Prostate gland (tissue), 2 donors: ENCODE measurements around the gene ACTN1. TPM values are rescaled to one million over a fixed set of nuclear protein-coding genes. Genes with fewer than 3 reads are reported as not detected.

Source experiments
- DNase-seq: peaks from one replicate; pipeline ENCODE4 v3.0.0-alpha.2; 2019; ENCODE audit warnings: low spot score
- H3K27ac ChIP-seq, 2 donors: fragments of 200-600 bp; sonication (generic); 2 replicates each; pipeline ENCODE4 v1.5.1; 2017 to 2019
- H3K27me3 ChIP-seq: fragments of 200-600 bp; sonication (generic); replicated peaks from 2 replicates; pipeline ENCODE4 v1.5.1; 2019; ENCODE audit not compliant: insufficient read depth
- H3K36me3 ChIP-seq, 2 donors: fragments of 200-600 bp; sonication (generic); 1 replicate in 1 of 2; 2 replicates in 1 of 2; pipeline versions ENCODE4 v1.5.1 to v1.8.1; 2017 to 2019
- H3K4me1 ChIP-seq: fragments of 200-600 bp; sonication (generic); replicated peaks from 2 replicates; pipeline ENCODE4 v1.5.1; 2019
- H3K4me3 ChIP-seq, 2 donors: fragments of 200-600 bp; sonication (generic); 2 replicates each; pipeline ENCODE4 v1.5.1; 2017 to 2019
- H3K9me3 ChIP-seq: fragments of 200-600 bp; sonication (generic); 2 replicates; pipeline ENCODE4 v1.5.1; 2017
- CTCF ChIP-seq, 4 experiments: fragments of 200-600 bp in 2 of 4; fragments of 450-650 bp in 2 of 4; sonication (generic) in 2 of 4; IDR thresholded peaks; 1 replicate in 3 of 4; 2 replicates in 1 of 4; pipeline ENCODE4 v1.5.1; 2016 to 2019; ENCODE audit warnings: antibody characterized with exemption in 4 of 4, mild to moderate bottlenecking in 2 of 4, moderate library complexity in 2 of 4
- POLR2A ChIP-seq: fragments of 450-650 bp; IDR thresholded peaks from one replicate; pipeline ENCODE4 v1.6.1; 2016; ENCODE audit warnings: antibody characterized with exemption, mild to moderate bottlenecking
- POLR2AphosphoS5 ChIP-seq: sonication (generic); formaldehyde crosslinking; IDR thresholded peaks from one replicate; pipeline ENCODE4 v1.6.1; 2017; ENCODE audit warnings: antibody characterized with exemption
- WGBS: methylation state at CpG from one replicate; pipeline ENCODE4 v1.1.5; 2018; 5-methylcytosine and 5-hydroxymethylcytosine counted together
- intact Hi-C: fragments of 100-400 bp; cut with DNase I; formaldehyde crosslinking; loops from one replicate; pipeline ENCODE4 v1.14.2; 2022
- total RNA-seq, 2 donors: library from RNA; depleted of rRNA; stranded (reverse); fragments of >200 nt; gene quantifications; one replicate each; pipeline ENCODE4 v1.1.0, GENCODE V29; 2016

Gene ACTN1
- total RNA-seq, 2 donors from 2014 or later = 197 to 240 TPM

- no peaks in the 10 kb centered on the region for H3K27me3 ChIP-seq
- H3K4me3 ChIP-seq = no peak overlapping the region
- no peak for DNase-seq
- TF ChIP-seq CTCF (IDR thresholded peaks at IDR 0.05) (no peak), POLR2AphosphoS5 (no peak), POLR2A (no peak)
- intact Hi-C loops = no loop called here
- H3K9me3 ChIP-seq = no peaks in the 10 kb centered on the region
- H3K4me1 ChIP-seq = no peaks in the 10 kb centered on the region
- 96% methylated on average over 9 of the region's 10 CpGs for WGBS
- H3K27ac ChIP-seq = no peak overlapping the region
- H3K36me3 ChIP-seq = peaks cover 19 to 29% of the 10 kb centered on the region in 2 donors
These were observed 96.9 kb downstream of the ACTN1 start for GRCh38 chr14:68882235-68882634.

- Histone ChIP-seq H3K9me3 (no peaks in the 10 kb centered on the region), H3K4me3 (no peak overlapping the region), H3K36me3 (peaks cover 19 to 33% of the 10 kb centered on the region in 2 donors), H3K27ac (no peak overlapping the region), H3K27me3 (no peaks in the 10 kb centered on the region), H3K4me1 (no peaks in the 10 kb centered on the region)
- WGBS = 92% methylated on average over 2 of the region's 2 CpGs
- intact Hi-C loops = no loop called here
- TF ChIP-seq CTCF (IDR thresholded peaks at IDR 0.05) = no peak
- TF ChIP-seq POLR2AphosphoS5 = no peak
- TF ChIP-seq POLR2A = no peak
- no peak for DNase-seq
These were observed 97.7 kb downstream of the ACTN1 start for GRCh38 chr14:68881396-68881795.

GRCh38 chr14:68880581-68881105, 98.5 kb downstream of the ACTN1 start:
- Histone ChIP-seq H3K9me3 (no peaks in the 10 kb centered on the region), H3K27me3 (no peaks in the 10 kb centered on the region), H3K4me1 (no peaks in the 10 kb centered on the region), H3K27ac (no peak overlapping the region), H3K36me3 (peaks cover 19 to 33% of the 10 kb centered on the region in 2 donors), H3K4me3 (no peak overlapping the region)
- intact Hi-C loops = no loop called here
- TF ChIP-seq POLR2A = no peak
- no peak for TF ChIP-seq CTCF (IDR thresholded peaks at IDR 0.05)
- no peak for TF ChIP-seq POLR2AphosphoS5
- no peak for DNase-seq
- 94% methylated on average over 9 of the region's 9 CpGs for WGBS

GRCh38 chr14:68879841-68880575, 99.1 kb downstream of the ACTN1 start:
- TF ChIP-seq CTCF (IDR thresholded peaks at IDR 0.05) = no peak
- TF ChIP-seq POLR2AphosphoS5 = no peak
- no peak for TF ChIP-seq POLR2A
- Histone ChIP-seq H3K27ac (no peak overlapping the region), H3K4me3 (no peak overlapping the region), H3K27me3 (no peaks in the 10 kb centered on the region), H3K36me3 (peaks cover 19 to 33% of the 10 kb centered on the region in 2 donors), H3K4me1 (no peaks in the 10 kb centered on the region), H3K9me3 (no peaks in the 10 kb centered on the region)
- intact Hi-C loops = no loop called here
- 88% methylated on average over 13 of the region's 13 CpGs for WGBS
- no peak for DNase-seq

- intact Hi-C loops = no loop called here
- Histone ChIP-seq H3K36me3 (peaks cover 19 to 33% of the 10 kb centered on the region in 2 donors), H3K27me3 (no peaks in the 10 kb centered on the region), H3K27ac (no peak overlapping the region), H3K4me1 (no peaks in the 10 kb centered on the region), H3K9me3 (no peaks in the 10 kb centered on the region), H3K4me3 (no peak overlapping the region)
- TF ChIP-seq POLR2A = no peak
- TF ChIP-seq POLR2AphosphoS5 = no peak
- no peak for TF ChIP-seq CTCF (IDR thresholded peaks at IDR 0.05)
- 89% methylated on average over 6 of the region's 7 CpGs for WGBS
- DNase-seq = no peak
These were observed 99.8 kb downstream of the ACTN1 start for GRCh38 chr14:68879321-68879781.
